H1 (cell line): ENCODE data around the gene MRPS34. TPM values are rescaled to one million over a fixed set of nuclear protein-coding genes. Genes with fewer than 3 reads are reported as not detected.

Source experiments
- CTCF ChIA-PET: fragments of 300-600 bp; sonication (Branson Sonifier 250); formaldehyde crosslinking; loops from one replicate; lab custom pipeline; 2021; ENCODE audit not compliant: partially characterized antibody; lab: Charles Lee
- POLR2A ChIA-PET: fragments of 300-600 bp; sonication (Branson Sonifier 250); formaldehyde crosslinking; loops from one replicate; lab custom pipeline; 2021; ENCODE audit warnings: inconsistent platforms; ENCODE audit not compliant: partially characterized antibody; lab: Charles Lee
- DNase-seq, 2 experiments: peaks; one replicate each; pipeline versions ENCODE4 v3.0.0 to v3.0.0-alpha.2; 2010 to 2022; ENCODE audit warnings: low spot score in 2 of 2, low read depth in 1 of 2, mixed read lengths in 1 of 2
- FAIRE-seq: peaks from 2 replicates; lab custom pipeline; 2011; peaks lifted over from hg19 to GRCh38; lab: Jason Lieb, UNC
- H2AFZ ChIP-seq: 2 replicates; pipeline ENCODE4 v1.8.1; 2012; ENCODE audit warnings: low read length, inconsistent platforms
- H2AK5ac ChIP-seq: 2 replicates; pipeline ENCODE4 v1.6.1; 2013; ENCODE audit warnings: low read depth, low read length
- H2BK120ac ChIP-seq: replicated peaks from 2 replicates; pipeline ENCODE3; 2013; ENCODE audit warnings: low read depth, low read length, inconsistent platforms
- H2BK12ac ChIP-seq: 2 replicates; pipeline ENCODE4 v1.6.1; 2013; ENCODE audit warnings: low read depth, low read length
- H2BK15ac ChIP-seq: 2 replicates; pipeline ENCODE4 v1.6.1; 2013; ENCODE audit warnings: low read length
- H2BK20ac ChIP-seq: 2 replicates; pipeline ENCODE4 v1.6.1; 2013; ENCODE audit warnings: low read length
- H2BK5ac ChIP-seq: 2 replicates; pipeline ENCODE4 v1.6.1; 2013; ENCODE audit warnings: low read depth, low read length
- H3K14ac ChIP-seq: 2 replicates; pipeline ENCODE4 v1.6.1; 2013; ENCODE audit warnings: inconsistent platforms; ENCODE audit not compliant: insufficient read length
- H3K18ac ChIP-seq: 2 replicates; pipeline ENCODE4 v1.6.1; 2013; ENCODE audit warnings: low read length; ENCODE audit errors: extremely low read depth
- H3K23ac ChIP-seq: 2 replicates; pipeline ENCODE4 v1.6.1; 2013; ENCODE audit warnings: inconsistent platforms; ENCODE audit not compliant: insufficient read length
- H3K23me2 ChIP-seq: 2 replicates; pipeline ENCODE4 v1.6.1; 2013; ENCODE audit warnings: low read depth, low read length
- H3K27ac ChIP-seq: 2 replicates; pipeline ENCODE4 v1.6.1; 2011; ENCODE audit warnings: low read depth, low read length, inconsistent platforms
- H3K27me3 ChIP-seq, 4 experiments: replicated peaks in 1 of 4; 1 replicate in 1 of 4; 2 replicates in 3 of 4; pipeline versions ENCODE4 v1.6.1 to v1.8.1; 2011 to 2013; ENCODE audit warnings: low read length in 3 of 4, mild to moderate bottlenecking in 3 of 4, inconsistent platforms in 2 of 4, mixed read lengths in 2 of 4, moderate library complexity in 1 of 4; ENCODE audit not compliant: control insufficient read depth in 3 of 4, insufficient read depth in 3 of 4; ENCODE audit errors: extremely low read depth in 1 of 4
- H3K36me3 ChIP-seq, 4 experiments: 2 replicates each; pipeline versions ENCODE4 v1.6.1 to v1.8.1; 2011 to 2013; ENCODE audit warnings: mild to moderate bottlenecking in 4 of 4, low read length in 3 of 4, moderate library complexity in 2 of 4, control low read depth in 1 of 4, inconsistent platforms in 1 of 4; ENCODE audit not compliant: insufficient read depth in 4 of 4, control insufficient read depth in 2 of 4
- H3K4ac ChIP-seq: replicated peaks from 2 replicates; pipeline ENCODE3; 2013; ENCODE audit warnings: low read length, low read depth, mixed read lengths, inconsistent platforms; ENCODE audit not compliant: insufficient read length
- H3K4me1 ChIP-seq, 4 experiments: replicated peaks in 1 of 4; 1 replicate in 1 of 4; 2 replicates in 3 of 4; pipeline versions ENCODE4 v1.6.1 to v1.8.1; 2011 to 2013; ENCODE audit warnings: low read length in 3 of 4, inconsistent platforms in 2 of 4, mixed read lengths in 1 of 4; ENCODE audit not compliant: insufficient read depth in 4 of 4, control insufficient read depth in 3 of 4
- H3K4me2 ChIP-seq, 2 experiments: 2 replicates each; pipeline versions ENCODE4 v1.6.1 to v1.8.1; 2011 to 2013; ENCODE audit warnings: low read depth in 2 of 2, low read length in 2 of 2, control low read depth in 1 of 2, inconsistent platforms in 1 of 2, mild to moderate bottlenecking in 1 of 2; ENCODE audit not compliant: insufficient read depth in 1 of 2
- H3K4me3 ChIP-seq, 4 experiments: fragments of 200-600, 300-600 bp in 1 of 4; sonication (generic), shearing (Covaris generic), sonication (Bioruptor Twin) in 1 of 4; 2 replicates each; pipeline versions ENCODE4 v1.5.1 to v1.8.1; 2011 to 2016; ENCODE audit warnings: low read length in 4 of 4, low read depth in 3 of 4, control low read depth in 2 of 4, inconsistent platforms in 2 of 4, mild to moderate bottlenecking in 2 of 4, mixed read lengths in 1 of 4, moderate library complexity in 1 of 4; ENCODE audit not compliant: insufficient read depth in 2 of 4; ENCODE audit errors: extremely low read depth in 1 of 4
- H3K56ac ChIP-seq: replicated peaks from 2 replicates; pipeline ENCODE3; 2013; ENCODE audit warnings: low read depth, mild to moderate bottlenecking, mixed read lengths, low read length, inconsistent platforms; ENCODE audit not compliant: insufficient read length
- H3K79me1 ChIP-seq: 2 replicates; pipeline ENCODE4 v1.6.1; 2013; ENCODE audit warnings: low read depth, low read length, control low read depth
- H3K79me2 ChIP-seq, 2 experiments: 2 replicates each; pipeline versions ENCODE4 v1.6.1 to v1.8.1; 2012 to 2013; ENCODE audit warnings: low read length in 2 of 2, mild to moderate bottlenecking in 2 of 2, inconsistent platforms in 1 of 2; ENCODE audit not compliant: insufficient read depth in 2 of 2, control insufficient read depth in 1 of 2
- H3K9ac ChIP-seq, 4 experiments: replicated peaks in 1 of 4; 1 replicate in 1 of 4; 2 replicates in 3 of 4; pipeline versions ENCODE4 v1.6.1 to v1.8.1; 2011 to 2013; ENCODE audit warnings: low read depth in 3 of 4, low read length in 3 of 4, control low read depth in 2 of 4, mild to moderate bottlenecking in 2 of 4, moderate library complexity in 2 of 4, inconsistent platforms in 1 of 4; ENCODE audit errors: extremely low read depth in 1 of 4
- H3K9me3 ChIP-seq, 2 experiments: 2 replicates each; pipeline versions ENCODE4 v1.6.1 to v1.8.1; 2012 to 2013; ENCODE audit warnings: mild to moderate bottlenecking in 2 of 2, moderate library complexity in 2 of 2, control low read depth in 1 of 2, inconsistent platforms in 1 of 2, low read depth in 1 of 2, low read length in 1 of 2, mixed read lengths in 1 of 2; ENCODE audit not compliant: insufficient read depth in 2 of 2
- H4K20me1 ChIP-seq, 2 experiments: replicated peaks in 1 of 2; 2 replicates each; pipeline versions ENCODE3 to v1.8.1; 2011 to 2013; ENCODE audit warnings: inconsistent platforms in 2 of 2, low read length in 2 of 2, mild to moderate bottlenecking in 1 of 2; ENCODE audit not compliant: insufficient read depth in 2 of 2, control insufficient read depth in 1 of 2
- H4K5ac ChIP-seq: 2 replicates; pipeline ENCODE4 v1.6.1; 2013; ENCODE audit warnings: low read length, low read depth, mixed read lengths, inconsistent platforms; ENCODE audit not compliant: insufficient read length
- H4K8ac ChIP-seq: 2 replicates; pipeline ENCODE4 v1.8.0; 2013; ENCODE audit warnings: mild to moderate bottlenecking, moderate library complexity, low read length, inconsistent platforms; ENCODE audit not compliant: insufficient read depth; ENCODE audit errors: extremely low read depth
- H4K91ac ChIP-seq: replicated peaks from 2 replicates; pipeline ENCODE3; 2013; ENCODE audit warnings: low read length, mixed read lengths, inconsistent platforms; ENCODE audit not compliant: insufficient read length
- ASH2L ChIP-seq: fragments of 200-600, 300-600 bp; sonication (generic); IDR thresholded peaks from one replicate; pipeline ENCODE4 v1.7.1; 2017; ENCODE audit warnings: low read length
- BRCA1 ChIP-seq: IDR thresholded peaks from 2 replicates; pipeline ENCODE4 v1.6.1; 2012; ENCODE audit warnings: low read depth, low read length, improper control_type of control experiment
- CTBP2 ChIP-seq: IDR thresholded peaks from 2 replicates; pipeline ENCODE4 v1.7.0; 2011; ENCODE audit warnings: borderline replicate concordance, mild to moderate bottlenecking, moderate library complexity, mixed read lengths, low read length; ENCODE audit not compliant: insufficient read depth, insufficient read length
- JUND ChIP-seq: IDR thresholded peaks from 2 replicates; pipeline ENCODE4 v1.6.1; 2011; ENCODE audit warnings: mild to moderate bottlenecking, improper control_type of control experiment, low read length
- NRF1 ChIP-seq: IDR thresholded peaks from 2 replicates; pipeline ENCODE4 v1.6.1; 2011; ENCODE audit warnings: mild to moderate bottlenecking, low read depth, low read length, improper control_type of control experiment
- PHF8 ChIP-seq: fragments of 200-600 bp; sonication (generic); conservative IDR thresholded peaks from 2 replicates; pipeline ENCODE4 v1.7.1; 2012; ENCODE audit warnings: low read depth, mild to moderate bottlenecking, inconsistent platforms, low read length, moderate library complexity
- POLR2AphosphoS5 ChIP-seq: IDR thresholded peaks from 2 replicates; pipeline ENCODE4 v1.6.1; 2011; ENCODE audit warnings: low read depth, low read length
- POU5F1 ChIP-seq: IDR thresholded peaks from 2 replicates; pipeline ENCODE4 v1.6.1; 2011; ENCODE audit warnings: low read depth, mild to moderate bottlenecking, low read length, moderate library complexity
- RNF2 ChIP-seq: fragments of 200-900, 300-1000 bp; sonication (generic); IDR thresholded peaks from 2 replicates; pipeline ENCODE4 v1.7.1; 2016; ENCODE audit warnings: borderline replicate concordance, low read depth, mild to moderate bottlenecking, antibody characterized with exemption, low read length; ENCODE audit not compliant: poor library complexity, severe bottlenecking; ENCODE audit errors: missing control alignments
- SP2 ChIP-seq: IDR thresholded peaks from 2 replicates; pipeline ENCODE4 v1.6.1; 2012; ENCODE audit warnings: mild to moderate bottlenecking, low read length, inconsistent platforms
- SP4 ChIP-seq: IDR thresholded peaks from 2 replicates; pipeline ENCODE4 v1.6.1; 2012; ENCODE audit warnings: low read length, inconsistent platforms
- WGBS, 2 experiments: shearing (Covaris generic) in 1 of 2; methylation state at CpG; one replicate each; pipeline versions ENCODE4 v1.1.6 to v1.1.7; 2013 to 2015; ENCODE audit warnings: low lambda C conversion rate in 2 of 2, mixed read lengths in 2 of 2, inconsistent platforms in 1 of 2, low coverage in 1 of 2, missing lambda C conversion rate in 1 of 2; ENCODE audit not compliant: insufficient replicate concordance in 2 of 2, insufficient coverage in 1 of 2, insufficient read length in 1 of 2; ENCODE audit errors: extremely low coverage in 1 of 2, missing lambda C conversion rate in 1 of 2; 5-methylcytosine and 5-hydroxymethylcytosine counted together
- polyA plus RNA-seq, 7 experiments: library from polyadenylated mRNA; depleted of rRNA in 3 of 7; stranded (reverse) in 5 of 7; unstranded in 2 of 7; fragments of >200 nt in 5 of 7; fragments of 200-250 nt in 2 of 7; gene quantifications; 1 replicate in 5 of 7; 2 replicates in 1 of 7; 4 replicates in 1 of 7; pipeline versions ENCODE4 v1.2.1 to v1.2.3, GENCODE V29; 2011 to 2013; ENCODE audit warnings: missing spikeins in 2 of 7, mixed read lengths in 2 of 7
- total RNA-seq: library from RNA; stranded (reverse); fragmentation: NEBNext Ultra II Directional; extraction: Animal tissue kit (Norgen Biotek cat#: 25700); gene quantifications from 2 replicates; pipeline ENCODE4 v1.2.1, GENCODE V29; 2021

Gene MRPS34
- total and polyA plus RNA-seq, 2 of the 8 experiments (the other 6 are each of a cell fraction or from before 2014, with no cell fraction given) = 168 to 252 TPM

DNA sequence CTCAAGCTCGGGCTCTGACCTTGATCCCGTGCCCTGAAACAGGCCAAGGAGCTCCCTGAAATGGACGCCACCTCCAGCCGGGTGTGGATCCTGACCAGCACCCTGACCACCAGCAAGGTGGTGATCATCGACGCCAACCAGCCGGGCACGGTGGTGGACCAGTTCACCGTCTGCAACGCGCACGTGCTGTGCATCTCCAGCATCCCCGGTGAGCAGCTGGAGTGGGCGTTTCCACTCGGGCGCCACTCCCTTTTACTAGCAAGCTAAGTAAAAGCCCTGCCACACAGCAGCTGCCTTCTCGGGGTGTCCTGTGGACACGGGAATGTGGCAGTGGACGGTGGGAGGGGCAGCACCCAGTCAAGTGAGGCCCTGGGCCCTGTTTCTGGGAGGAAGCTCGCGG lies 8.0 kb downstream of the MRPS34 start:
- no peaks in the 10 kb centered on the region; the same call in 1 of the 2 replicates for H3K23me2 ChIP-seq
- no peak overlapping the region for H2BK120ac ChIP-seq
- no peak overlapping the region for H2BK12ac ChIP-seq
- no peak overlapping the region for H3K4me3 ChIP-seq
- no peak overlapping the region for H2BK15ac ChIP-seq
- 93% methylated on average over 16 of the region's 21 CpGs; no CpG with 5 or more reads in 1 of the 2 experiments for WGBS, 2 experiments
- no peaks in the 10 kb centered on the region; a peak in 1 of 4 replicates for H3K79me2 ChIP-seq
- peaks cover 1 to 9% of the 10 kb centered on the region in 2 experiments for H4K20me1 ChIP-seq
- H3K27ac ChIP-seq = no peak overlapping the region
- H3K56ac ChIP-seq = no peak overlapping the region
- no peak overlapping the region; a peak in 1 of 7 replicates for H3K9ac ChIP-seq
- H3K4me1 ChIP-seq = peaks cover 0 to 17% (median 8%) of the 10 kb centered on the region in 4 experiments; a peak in 5 of 7 replicates
- no peaks in the 10 kb centered on the region; a peak in 1 of 4 replicates for H3K9me3 ChIP-seq
- no peak overlapping the region for H4K5ac ChIP-seq
- no peak overlapping the region for H2AFZ ChIP-seq
- no peaks in the 10 kb centered on the region for H3K79me1 ChIP-seq
- H3K27me3 ChIP-seq = no peaks in the 10 kb centered on the region; a peak in 1 of 7 replicates
- no peak overlapping the region for H3K23ac ChIP-seq
- H4K8ac ChIP-seq = no peak overlapping the region
- H3K36me3 ChIP-seq = peaks cover 3 to 37% (median 7%) of the 10 kb centered on the region in 4 experiments; a peak in 4 of 8 replicates
- POLR2A ChIA-PET = interaction anchor here (1.3 to 13.5 kb wide), 6 partner anchors 7 to 269 kb away, joined by 3 to 246 read pairs (median 12); partner anchors contain the start of genes EME2, JPT2, MAPK8IP3 and MRPS34
- H2AK5ac ChIP-seq = no peak overlapping the region
- no peak overlapping the region for H3K14ac ChIP-seq
- H3K4me2 ChIP-seq = no peak overlapping the region; a peak in 1 of 4 replicates
- DNase-seq = no peak
- CTCF ChIA-PET = interaction anchor here (0.8 to 3.3 kb wide), 12 partner anchors 9 to 74 kb away, joined by 3 to 21 read pairs (median 6); partner anchors contain the start of genes EME2, IGFALS, MAPK8IP3 and MRPS34
- H2BK5ac ChIP-seq = no peak overlapping the region
- no peak overlapping the region for H2BK20ac ChIP-seq
- no peak overlapping the region for H3K4ac ChIP-seq
- no peak overlapping the region for H4K91ac ChIP-seq
- FAIRE-seq = no peak
- no peak overlapping the region for H3K18ac ChIP-seq
- no peak for TF ChIP-seq ASH2L
- no peak for TF ChIP-seq CTBP2
- TF ChIP-seq SP2 = no peak
- no peak for TF ChIP-seq PHF8
- TF ChIP-seq SP4 = no peak
- TF ChIP-seq JUND = no peak
- no peak for TF ChIP-seq RNF2
- no peak for TF ChIP-seq POU5F1
- no peak for TF ChIP-seq NRF1
- TF ChIP-seq POLR2AphosphoS5 = no peak
- TF ChIP-seq BRCA1 = no peak
